HL-60 (cell line): ENCODE results near the gene RAET1E.

Experiments used
- DNase-seq, 2 experiments: peaks; one replicate each; pipeline ENCODE4 v3.0.0-alpha.2; 2010 to 2020; ENCODE audit warnings: low read depth in 1 of 2, low spot score in 1 of 2
- H3K27ac ChIP-seq: fragments of 250-450 bp; sonication (Bioruptor Pico); replicated peaks from 2 replicates; pipeline ENCODE4 v1.5.1; 2020; ENCODE audit warnings: mild to moderate bottlenecking, moderate library complexity
- H3K27me3 ChIP-seq: fragments of 250-450 bp; sonication (Bioruptor Pico); 2 replicates; pipeline ENCODE4 v1.5.1; 2021; ENCODE audit warnings: mild to moderate bottlenecking, moderate library complexity; ENCODE audit not compliant: insufficient read depth, poor library complexity, severe bottlenecking
- H3K4me3 ChIP-seq: replicated peaks from 2 replicates; pipeline ENCODE4 v1.5.1; 2011; ENCODE audit warnings: mild to moderate bottlenecking, control low read depth, low read length; ENCODE audit not compliant: insufficient read depth
- CTCF ChIP-seq: IDR thresholded peaks from one replicate; pipeline ENCODE4 v1.5.1; 2011; ENCODE audit warnings: low read length, control low read depth, inconsistent platforms; ENCODE audit not compliant: insufficient read depth
- GABPA ChIP-seq: IDR thresholded peaks from 2 replicates; pipeline ENCODE4 v1.6.1; 2012; ENCODE audit warnings: low read depth
- POLR2AphosphoS5 ChIP-seq: IDR thresholded peaks from 2 replicates; pipeline ENCODE4 v1.6.1; 2012; ENCODE audit warnings: low read depth
- REST ChIP-seq: IDR thresholded peaks from 2 replicates; pipeline ENCODE4 v1.6.1; 2012; ENCODE audit warnings: low read depth; ENCODE audit not compliant: insufficient replicate concordance
- SPI1 ChIP-seq: IDR thresholded peaks from 2 replicates; pipeline ENCODE4 v1.6.1; 2012; ENCODE audit warnings: low read depth, mild to moderate bottlenecking, borderline replicate concordance

The RAET1E gene

DNA sequence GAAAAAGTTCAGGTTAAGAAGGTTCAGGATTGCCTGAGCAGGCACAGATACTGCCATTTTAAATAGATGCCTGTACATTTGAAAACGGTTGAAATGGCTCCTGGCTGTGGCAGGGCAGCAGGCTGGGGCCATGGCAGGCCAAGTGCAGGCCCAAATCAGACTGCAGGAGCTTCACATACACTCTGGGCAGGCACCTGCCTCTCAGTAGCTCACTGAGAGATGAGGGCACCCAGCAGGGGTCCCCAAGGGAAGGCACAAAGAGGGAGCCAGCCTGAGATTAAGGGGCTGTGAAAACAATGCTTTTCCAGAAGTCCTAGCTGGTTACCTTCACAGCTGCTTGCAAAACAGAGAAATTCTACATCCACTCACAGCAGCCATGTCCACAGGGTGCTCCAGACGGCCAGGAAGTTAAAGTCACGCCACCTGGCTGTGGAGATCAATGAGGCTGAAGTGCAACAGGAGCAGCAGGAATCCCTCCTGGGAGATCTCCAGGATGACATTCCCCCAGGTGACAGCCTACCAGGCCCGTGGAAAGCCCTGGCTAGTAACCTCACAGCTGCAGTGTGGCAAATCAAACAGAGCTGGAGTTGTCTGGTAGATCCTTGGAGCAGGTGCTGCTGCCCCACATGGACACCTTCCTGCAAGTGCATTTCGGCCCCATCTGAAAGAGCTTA, 6.2 kb upstream of the RAET1E start:
- Histone ChIP-seq H3K4me3 (no peak overlapping the region), H3K27ac (no peak overlapping the region), H3K27me3 (peaks cover 11% of the 10 kb centered on the region)
- DNase-seq = no peak
- TF ChIP-seq REST = no peak
- no peak for TF ChIP-seq SPI1
- no peak for TF ChIP-seq GABPA
- no peak for TF ChIP-seq CTCF
- no peak for TF ChIP-seq POLR2AphosphoS5

- TF ChIP-seq GABPA (no peak), CTCF (no peak), REST (no peak), SPI1 (no peak), POLR2AphosphoS5 (no peak)
- Histone ChIP-seq H3K4me3 (no peak overlapping the region), H3K27me3 (peaks cover 11% of the 10 kb centered on the region), H3K27ac (no peak overlapping the region)
- no peak for DNase-seq
Observed at GRCh38 chr6:149901444-149902140, 3.7 kb upstream of the RAET1E start.

- TF ChIP-seq GABPA (no peak), CTCF (no peak), REST (no peak), SPI1 (no peak), POLR2AphosphoS5 (no peak)
- no peak for DNase-seq
- H3K4me3 ChIP-seq = no peak overlapping the region
- H3K27me3 ChIP-seq = peaks cover 11% of the 10 kb centered on the region
- no peak overlapping the region for H3K27ac ChIP-seq
Observed at GRCh38 chr6:149900620-149901443, 2.9 kb upstream of the RAET1E start.
